Endothelial cell of umbilical vein (primary cell): ENCODE measurements around the gene SLAIN2.
"Not testable (repeated sequence)": the region's sequence is repeated elsewhere in the genome, so short reads cannot be mapped to it uniquely, and the experiment has no call there.

Experiments used
- CTCF ChIP-seq, 2 donors: IDR thresholded peaks; 1 replicate in 1 of 2; 2 replicates in 1 of 2; pipeline ENCODE4 v1.5.1; 2011; ENCODE audit warnings: low read length in 2 of 2, mild to moderate bottlenecking in 2 of 2, moderate library complexity in 2 of 2, control low read depth in 1 of 2, inconsistent platforms in 1 of 2, low read depth in 1 of 2; ENCODE audit not compliant: insufficient read depth in 1 of 2; ENCODE audit errors: extremely low read depth in 1 of 2
- EZH2 ChIP-seq: IDR thresholded peaks from 2 replicates; pipeline ENCODE4 v1.6.1; 2012; ENCODE audit warnings: borderline replicate concordance, low read depth, mild to moderate bottlenecking, moderate library complexity, low read length, inconsistent platforms; ENCODE audit not compliant: severe bottlenecking
- GATA2 ChIP-seq: IDR thresholded peaks from 2 replicates; pipeline ENCODE4 v1.7.0; 2011; ENCODE audit warnings: low read depth, mild to moderate bottlenecking, moderate library complexity, mixed read lengths, low read length; ENCODE audit not compliant: insufficient read length, insufficient read depth
- JUN ChIP-seq: IDR thresholded peaks from 2 replicates; pipeline ENCODE4 v1.6.1; 2011; ENCODE audit warnings: borderline replicate concordance, low read depth; ENCODE audit not compliant: insufficient read length, insufficient read depth
- MAX ChIP-seq: IDR thresholded peaks from 2 replicates; pipeline ENCODE4 v1.6.1; 2011; ENCODE audit not compliant: insufficient read depth, insufficient read length
- POLR2A ChIP-seq: IDR thresholded peaks from 2 replicates; pipeline ENCODE4 v1.6.1; 2012; ENCODE audit warnings: low read depth, mild to moderate bottlenecking, control low read depth, low read length

- not testable (repeated sequence) for TF ChIP-seq GATA2; MAX; JUN; CTCF (IDR thresholded peaks at IDR 0.05; ENCODE audit: extremely low read depth in 1 of 2, insufficient read depth in 1 of 2, low read depth in 1 of 2, low read length in 2 of 2); POLR2A; EZH2
These were observed 49.0 kb upstream of the SLAIN2 start for GRCh38 chr4:48292218-48292790.
